Ammon's horn (tissue), 1 donor: ENCODE data around the gene HUWE1.

ENCODE experiments used
- DNase-seq: peaks from one replicate; pipeline ENCODE4 v3.0.0-alpha.2; 2016; ENCODE audit warnings: low spot score

Gene HUWE1

GRCh38 chrX:53688300-53688699 lies 1.8 kb upstream of the HUWE1 start:
- DNase-seq = no peak

- no peak for DNase-seq
Observed at GRCh38 chrX:53685711-53686110, 808 bp downstream of the HUWE1 start.

DNA sequence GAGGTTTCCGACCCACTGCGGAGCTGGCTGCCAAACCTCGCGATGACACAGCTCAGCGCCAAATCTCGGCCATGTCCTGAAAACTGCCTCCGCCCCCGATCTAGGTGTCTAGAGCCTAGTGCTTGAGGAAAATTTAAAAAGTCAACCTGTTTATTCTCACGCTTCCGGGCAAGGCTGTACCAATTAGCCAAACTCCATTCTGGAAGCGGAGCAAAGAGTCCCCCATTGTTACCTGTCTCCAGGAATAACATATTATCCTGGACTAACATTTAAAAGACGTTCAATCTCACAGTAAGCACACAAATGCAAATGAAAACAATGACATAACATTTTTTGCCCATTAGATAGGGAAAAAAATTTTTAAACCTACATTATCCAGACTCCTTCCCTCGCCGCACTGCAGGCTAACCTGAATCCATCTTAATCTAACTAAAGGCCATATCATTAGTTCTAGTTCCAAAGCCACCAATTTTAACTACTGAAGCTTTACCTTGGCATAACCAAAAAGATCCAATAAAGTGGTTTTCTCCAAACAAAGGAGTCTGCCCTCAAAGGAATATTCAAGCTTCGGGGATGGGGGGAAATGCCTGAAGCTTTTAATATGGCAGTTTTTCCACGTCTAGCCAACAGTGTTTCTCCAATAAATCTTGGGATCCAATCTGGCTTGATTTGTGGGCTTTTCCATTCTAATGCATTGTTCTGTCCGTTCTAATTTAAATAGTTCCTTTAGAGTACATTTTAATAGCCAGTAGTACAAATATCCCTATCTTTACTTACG lies 1.9 kb downstream of the HUWE1 start:
- no peak for DNase-seq

- DNase-seq = peak; percentile 97
Observed at GRCh38 chrX:53683556-53684414, 2.7 kb downstream of the HUWE1 start.

GRCh38 chrX:53682885-53683555 lies 3.5 kb downstream of the HUWE1 start:
- DNase-seq = peak; percentile 2

- DNase-seq = no peak
Observed at GRCh38 chrX:53681661-53682060, 4.9 kb downstream of the HUWE1 start.

DNA sequence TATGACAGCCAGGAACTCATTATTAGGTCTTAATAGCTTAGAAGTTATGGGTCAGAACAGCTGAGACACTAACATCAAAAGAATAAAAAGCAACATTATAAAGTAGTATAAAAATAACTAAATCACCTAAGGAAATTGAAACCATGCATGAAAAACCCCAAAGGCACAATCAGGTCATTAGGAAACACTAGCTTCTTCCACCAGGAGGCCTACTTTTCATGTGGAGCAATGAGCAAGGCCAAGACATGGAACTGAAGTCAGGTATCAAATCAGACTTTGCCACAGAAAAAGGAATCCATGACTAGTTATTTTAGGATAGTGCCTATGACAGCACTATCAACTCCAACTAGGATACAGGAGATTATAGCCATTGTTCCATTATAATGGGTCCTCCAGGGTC lies 7.9 kb downstream of the HUWE1 start:
- DNase-seq = no peak

DNA sequence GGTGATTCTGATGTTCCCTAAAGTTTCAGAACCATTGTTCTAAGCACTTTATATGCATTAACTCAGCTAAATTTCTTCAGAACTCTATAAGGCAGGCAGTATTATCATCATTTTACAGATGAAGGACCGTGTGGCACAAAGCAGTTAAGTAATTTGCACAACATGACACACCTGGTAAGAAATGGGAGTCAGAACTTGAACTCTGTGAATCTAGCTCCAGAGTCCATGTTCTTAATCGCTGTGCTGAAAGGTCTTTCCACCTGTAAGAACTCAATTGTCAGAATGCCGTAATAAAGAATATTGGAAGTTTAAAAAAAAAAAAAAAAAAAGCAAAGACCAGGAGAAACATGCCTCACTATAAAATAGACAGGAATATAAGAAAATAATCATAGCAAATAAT lies 9.2 kb downstream of the HUWE1 start:
- DNase-seq = no peak

DNA sequence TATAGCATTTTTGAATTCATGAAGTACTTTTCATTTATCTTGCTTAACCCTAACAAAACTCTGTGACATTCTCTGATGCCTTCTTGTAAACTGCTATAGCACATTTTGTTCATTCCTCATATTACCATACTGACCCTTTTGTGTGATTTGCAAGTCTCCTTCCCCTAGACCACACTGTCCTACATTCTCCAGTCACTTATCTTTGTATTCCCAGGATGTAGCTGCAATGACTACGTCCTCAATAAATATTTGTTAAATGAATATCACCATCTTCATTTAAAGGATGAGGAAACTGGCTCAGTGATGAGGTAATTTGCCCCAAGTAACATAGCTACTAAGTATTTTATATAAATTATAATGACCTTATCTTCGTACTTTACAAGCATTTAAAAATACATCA lies 11.9 kb downstream of the HUWE1 start:
- DNase-seq = no peak

DNA sequence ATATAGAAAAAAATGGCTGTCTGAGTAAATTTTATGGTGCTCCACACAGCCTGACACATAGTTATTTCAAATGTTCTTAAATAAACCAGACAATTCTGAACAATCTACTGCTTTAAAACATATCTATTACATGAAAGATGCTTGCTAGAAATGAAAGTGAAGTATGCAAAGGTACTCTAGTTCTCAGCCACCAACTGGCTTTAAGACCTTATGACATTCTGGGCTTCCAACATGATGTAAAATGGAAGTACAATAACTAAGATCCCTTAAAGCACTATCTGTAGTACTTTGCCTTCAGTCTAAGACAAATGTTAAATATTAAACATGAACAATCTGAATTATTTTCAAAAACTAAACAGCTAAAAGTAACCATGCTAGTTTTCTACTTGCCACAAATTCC lies 17.3 kb downstream of the HUWE1 start:
- no peak for DNase-seq

GRCh38 chrX:53666171-53666570 lies 20.3 kb downstream of the HUWE1 start:
- no peak for DNase-seq

GRCh38 chrX:53660004-53660403 lies 26.5 kb downstream of the HUWE1 start:
- DNase-seq = no peak

- DNase-seq = no peak
Observed at GRCh38 chrX:53659039-53659438, 27.5 kb downstream of the HUWE1 start.

GRCh38 chrX:53656845-53657244 lies 29.7 kb downstream of the HUWE1 start:
- no peak for DNase-seq

- no peak for DNase-seq
Observed at GRCh38 chrX:53654376-53654775, 32.1 kb downstream of the HUWE1 start.

DNA sequence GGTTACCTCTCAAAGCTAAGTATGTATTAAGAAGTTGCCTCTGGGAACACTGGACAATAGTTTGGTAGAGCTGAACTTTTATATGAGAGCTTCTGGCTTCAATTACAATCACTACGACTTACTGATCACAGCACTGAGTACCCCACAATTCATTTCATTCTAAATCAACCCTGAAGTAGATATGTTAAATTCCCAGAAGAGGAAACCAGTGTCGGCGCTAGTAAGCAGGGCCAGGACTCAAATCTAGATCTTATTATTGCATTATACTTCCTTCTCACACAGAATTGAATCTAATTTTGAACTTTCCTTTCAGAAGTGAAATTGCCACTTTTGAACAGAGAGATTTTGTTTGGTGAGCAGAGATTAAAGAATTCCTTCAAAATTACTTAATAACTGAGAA lies 41.8 kb downstream of the HUWE1 start:
- no peak for DNase-seq

DNA sequence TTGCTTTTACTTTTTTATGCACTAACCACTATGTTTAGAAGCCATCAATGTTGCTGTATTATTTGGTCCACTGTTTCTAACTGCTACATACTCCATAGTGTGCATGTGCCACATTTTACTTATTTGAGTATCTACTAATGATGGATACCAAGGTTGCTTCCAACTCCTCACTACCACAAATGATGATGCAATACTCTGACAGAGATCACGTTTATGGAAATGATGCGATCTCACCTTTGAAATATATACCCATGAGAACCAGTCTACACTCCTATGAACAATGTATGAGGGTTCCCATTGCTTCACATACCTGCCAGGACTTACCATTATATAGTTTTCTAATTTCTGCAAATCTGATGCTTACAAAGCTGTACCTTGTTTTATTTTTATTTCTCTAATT lies 44.2 kb downstream of the HUWE1 start:
- no peak for DNase-seq

GRCh38 chrX:53639257-53639656 lies 47.3 kb downstream of the HUWE1 start:
- no peak for DNase-seq

GRCh38 chrX:53637479-53637878 lies 49.0 kb downstream of the HUWE1 start:
- no peak for DNase-seq

GRCh38 chrX:53631156-53631555 lies 55.4 kb downstream of the HUWE1 start:
- DNase-seq = no peak

DNA sequence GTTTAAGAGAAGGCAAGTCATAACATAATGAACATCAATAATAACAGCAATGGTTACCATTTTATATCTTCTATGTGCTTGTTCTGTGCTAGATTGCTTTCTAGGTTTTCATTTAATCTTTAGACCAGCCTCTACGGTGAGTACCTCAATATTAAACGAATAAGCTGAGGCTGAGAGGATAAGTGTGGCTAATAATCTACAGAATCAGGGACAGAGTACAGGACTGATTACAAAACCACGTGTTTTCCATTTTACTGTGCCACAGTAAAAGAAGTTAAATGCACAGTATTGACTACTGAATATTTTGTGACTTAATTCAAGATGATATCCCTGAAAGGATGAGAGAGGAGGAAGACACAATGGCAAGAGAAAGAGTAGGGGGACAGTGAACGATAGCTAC lies 56.3 kb downstream of the HUWE1 start:
- DNase-seq = no peak

- no peak for DNase-seq
Observed at GRCh38 chrX:53622431-53622830, 64.1 kb downstream of the HUWE1 start.
